ENCODE data around the gene GLOD5.

Gene GLOD5

GRCh38 chrX:48719958-48720357, 41.6 kb upstream of the GLOD5 start:
- TF ChIP-seq CTCF (conservative IDR thresholded peaks at IDR 0.05; ENCODE audit: control insufficient read depth, insufficient read depth, low read depth, low read length), result no peak
- H3K4me3 ChIP-seq (ENCODE audit: control insufficient read depth, low read depth, low read length), result no peak overlapping the region
- no peak for DNase-seq (ENCODE audit: low read depth)

GRCh38 chrX:48720577-48721250, 40.8 kb upstream of the GLOD5 start:
- no peak for TF ChIP-seq CTCF (conservative IDR thresholded peaks at IDR 0.05; ENCODE audit: control insufficient read depth, insufficient read depth, low read depth, low read length)
- no peak overlapping the region for H3K4me3 ChIP-seq (ENCODE audit: control insufficient read depth, low read depth, low read length)
- DNase-seq (ENCODE audit: low read depth), result no peak

- no peak for DNase-seq (ENCODE audit: low read depth)
- TF ChIP-seq CTCF (conservative IDR thresholded peaks at IDR 0.05; ENCODE audit: control insufficient read depth, insufficient read depth, low read depth, low read length), result no peak
- H3K4me3 ChIP-seq (ENCODE audit: control insufficient read depth, low read depth, low read length), result no peak overlapping the region
These were observed 39.6 kb upstream of the GLOD5 start for GRCh38 chrX:48721916-48722315.

- DNase-seq (ENCODE audit: low read depth), result no peak
- TF ChIP-seq CTCF (conservative IDR thresholded peaks at IDR 0.05; ENCODE audit: control insufficient read depth, insufficient read depth, low read depth, low read length), result no peak
- no peak overlapping the region for H3K4me3 ChIP-seq (ENCODE audit: control insufficient read depth, low read depth, low read length)
These were observed 35.0 kb upstream of the GLOD5 start for GRCh38 chrX:48726596-48726995.

- no peak for TF ChIP-seq CTCF (conservative IDR thresholded peaks at IDR 0.05; ENCODE audit: control insufficient read depth, insufficient read depth, low read depth, low read length)
- H3K4me3 ChIP-seq (ENCODE audit: control insufficient read depth, low read depth, low read length), result no peak overlapping the region
- DNase-seq (ENCODE audit: low read depth), result no peak
These were observed 32.9 kb upstream of the GLOD5 start for GRCh38 chrX:48728653-48729052.

- no peak for DNase-seq (ENCODE audit: low read depth)
These were observed 25.2 kb upstream of the GLOD5 start for GRCh38 chrX:48736303-48736702.

More at GRCh38 chrX:48736303-48736702, 25.2 kb upstream of the GLOD5 start:
- TF ChIP-seq CTCF (conservative IDR thresholded peaks at IDR 0.05; ENCODE audit: control insufficient read depth, insufficient read depth, low read depth, low read length), result no peak
- no peak overlapping the region for H3K4me3 ChIP-seq (ENCODE audit: control insufficient read depth, low read depth, low read length)
